GM23248 (cell line): Measurements from ENCODE around the gene S100A3. TPM values are rescaled to one million over a fixed set of nuclear protein-coding genes. Genes with fewer than 3 reads are reported as not detected.

Experiments used
- DNase-seq: peaks from one replicate; pipeline ENCODE4 v3.0.0-alpha.2; 2015
- H2AFZ ChIP-seq: fragments of 200-600 bp; sonication (generic); 2 replicates; pipeline ENCODE4 v1.6.1; 2016; ENCODE audit warnings: antibody characterized with exemption
- H3F3A ChIP-seq: fragments of 200-600 bp; sonication (generic); 2 replicates; pipeline ENCODE4 v1.6.1; 2016; ENCODE audit warnings: mild to moderate bottlenecking, antibody characterized with exemption, mixed run types; ENCODE audit not compliant: insufficient read depth
- H3K27ac ChIP-seq: fragments of 200-600 bp; sonication (generic); 2 replicates; pipeline ENCODE4 v1.5.1; 2016; ENCODE audit warnings: mild to moderate bottlenecking
- H3K27me3 ChIP-seq: fragments of 200-600 bp; sonication (generic); replicated peaks from 2 replicates; pipeline ENCODE4 v1.6.1; 2016; ENCODE audit warnings: mild to moderate bottlenecking; ENCODE audit not compliant: insufficient read depth
- H3K36me3 ChIP-seq: fragments of 200-600 bp; sonication (generic); 2 replicates; pipeline ENCODE4 v1.6.1; 2016; ENCODE audit warnings: low read depth, mild to moderate bottlenecking
- H3K4me1 ChIP-seq: fragments of 200-600 bp; sonication (generic); 2 replicates; pipeline ENCODE4 v1.6.1; 2016; ENCODE audit warnings: mild to moderate bottlenecking; ENCODE audit not compliant: insufficient read depth
- H3K4me2 ChIP-seq: fragments of 200-600 bp; sonication (generic); one replicate; pipeline ENCODE4 v1.6.1; 2016; ENCODE audit warnings: mild to moderate bottlenecking; ENCODE audit not compliant: unreplicated experiment
- H3K4me3 ChIP-seq: fragments of 200-600 bp; sonication (generic); 2 replicates; pipeline ENCODE4 v1.5.1; 2016; ENCODE audit warnings: mild to moderate bottlenecking
- H3K79me2 ChIP-seq: fragments of 200-600 bp; sonication (generic); 2 replicates; pipeline ENCODE4 v1.6.1; 2016; ENCODE audit warnings: mild to moderate bottlenecking; ENCODE audit not compliant: insufficient read depth
- H3K9ac ChIP-seq: fragments of 200-600 bp; sonication (generic); 2 replicates; pipeline ENCODE4 v1.6.1; 2016; ENCODE audit warnings: mild to moderate bottlenecking
- H3K9me2 ChIP-seq: fragments of 200-600 bp; sonication (generic); 2 replicates; pipeline ENCODE4 v1.6.1; 2016; ENCODE audit warnings: mixed run types, mild to moderate bottlenecking, moderate library complexity; ENCODE audit not compliant: insufficient read depth
- H3K9me3 ChIP-seq: fragments of 200-600 bp; sonication (generic); one replicate; pipeline ENCODE4 v1.6.1; 2017; ENCODE audit warnings: low read depth
- H4K20me1 ChIP-seq: fragments of 200-600 bp; sonication (generic); 2 replicates; pipeline ENCODE4 v1.6.0; 2016; ENCODE audit not compliant: insufficient read depth
- EZH2 ChIP-seq: fragments of 200-600 bp; sonication (generic); IDR thresholded peaks from 2 replicates; pipeline ENCODE4 v1.6.1; 2018; ENCODE audit warnings: antibody characterized with exemption, mild to moderate bottlenecking; ENCODE audit not compliant: insufficient read depth, poor library complexity, severe bottlenecking
- EZH2phosphoT487 ChIP-seq: fragments of 200-600 bp; sonication (generic); IDR thresholded peaks from 2 replicates; pipeline ENCODE4 v1.6.1; 2018; ENCODE audit warnings: antibody characterized with exemption, moderate library complexity, mild to moderate bottlenecking, low read depth; ENCODE audit not compliant: insufficient read depth
- WGBS, 2 experiments: methylation state at CpG; one replicate each; pipeline ENCODE4 v1.1.6; 2015 to 2017; ENCODE audit warnings: low lambda C conversion rate in 2 of 2, low coverage in 1 of 2; ENCODE audit errors: missing lambda C conversion rate in 2 of 2; 5-methylcytosine and 5-hydroxymethylcytosine counted together
- in situ Hi-C: fragments of 300-500 bp; cut with MboI; formaldehyde crosslinking; loops from 2 replicates; pipeline ENCODE4 v1.15.0; 2020
- polyA plus RNA-seq: library from polyadenylated mRNA; unstranded; fragments of >200 nt; fragmentation: Nextera tagmentation; extraction: Ambion mirVana; gene quantifications from 2 replicates; pipeline ENCODE4 v1.2.1, GENCODE V29; 2016
- total RNA-seq: library from RNA; depleted of rRNA; stranded (reverse); fragments of >200 nt; shearing (Covaris generic); gene quantifications from 2 replicates; pipeline ENCODE4 v1.2.3, GENCODE V29; 2014

The S100A3 gene
- total and polyA plus RNA-seq, 2 experiments from 2014 or later, result 2.2 to 7.5 TPM

GRCh38 chr1:153568367-153569099 is 19.5 kb upstream of the S100A3 start:
- no peaks in the 10 kb centered on the region for H3K79me2 ChIP-seq
- peak overlapping the region; percentile 100 for H3K27ac ChIP-seq
- H3K27me3 ChIP-seq, result no peaks in the 10 kb centered on the region
- DNase-seq, result peak; percentile 95
- WGBS, 2 experiments, result 8 to 9% methylated on average over 25 of the region's 25 CpGs
- H3F3A ChIP-seq, result peaks cover 34% of the 10 kb centered on the region
- H3K9me2 ChIP-seq, result no peaks in the 10 kb centered on the region
- in situ Hi-C loops, result no loop called here
- H2AFZ ChIP-seq, result peak overlapping the region; percentile 87
- TF ChIP-seq EZH2, result no peak
- no peak for TF ChIP-seq EZH2phosphoT487
- H3K4me3 ChIP-seq, result peak overlapping the region; percentile 41
- H3K4me1 ChIP-seq, result peaks cover 52% of the 10 kb centered on the region
- H3K4me2 ChIP-seq, result peak overlapping the region; percentile 55
- peak overlapping the region; percentile 92 for H3K9ac ChIP-seq
- H4K20me1 ChIP-seq, result no peaks in the 10 kb centered on the region
- H3K9me3 ChIP-seq, result no peaks in the 10 kb centered on the region
- H3K36me3 ChIP-seq, result no peaks in the 10 kb centered on the region

DNA sequence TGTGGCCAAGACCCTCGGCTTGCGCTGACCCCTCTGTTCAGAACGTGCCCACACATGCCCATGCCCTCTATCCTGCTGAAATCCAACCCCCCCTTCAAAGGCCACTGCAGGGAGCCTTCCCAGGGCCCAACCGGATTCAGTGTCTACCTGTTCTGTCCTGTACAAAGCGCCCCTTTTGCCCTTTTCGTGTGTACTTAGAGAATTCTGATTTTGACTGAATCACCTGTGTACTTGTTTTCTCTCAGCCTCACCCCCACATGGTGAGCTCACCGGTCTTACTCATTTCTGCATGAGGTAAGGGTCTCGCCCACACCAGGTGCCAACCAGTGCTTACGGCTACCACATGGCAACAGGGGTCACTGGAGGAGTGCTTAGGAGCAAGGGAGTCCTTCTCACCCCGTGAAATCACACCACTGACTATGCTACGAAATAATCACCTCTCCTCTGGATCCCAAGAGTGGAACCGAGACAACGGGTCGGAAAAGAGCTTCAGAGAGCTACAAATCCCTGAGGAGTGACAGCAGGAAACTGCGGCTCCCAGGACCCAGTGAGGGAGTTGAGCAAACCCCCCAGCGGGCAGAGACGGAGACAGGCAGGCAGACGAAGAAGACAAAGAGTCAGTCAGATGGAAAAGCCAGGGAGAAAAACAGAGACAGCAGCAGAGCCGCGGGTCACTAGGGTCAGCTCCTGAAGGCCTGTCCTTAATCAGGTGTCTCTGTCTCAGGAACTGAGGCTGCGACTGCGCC is 18.7 kb upstream of the S100A3 start:
- H3K36me3 ChIP-seq, result no peaks in the 10 kb centered on the region
- H3K79me2 ChIP-seq, result no peaks in the 10 kb centered on the region
- no peaks in the 10 kb centered on the region for H3K9me2 ChIP-seq
- peak overlapping the region; percentile 87 for H2AFZ ChIP-seq
- H3K4me2 ChIP-seq, result peak overlapping the region; percentile 55
- TF ChIP-seq EZH2phosphoT487, result no peak
- TF ChIP-seq EZH2, result no peak
- no peaks in the 10 kb centered on the region for H3K27me3 ChIP-seq
- peak; percentile 56 for DNase-seq
- in situ Hi-C loops, result no loop called here
- H3K9me3 ChIP-seq, result no peaks in the 10 kb centered on the region
- peak overlapping the region; percentile 100 for H3K27ac ChIP-seq
- peaks cover 26% of the 10 kb centered on the region for H3F3A ChIP-seq
- no peaks in the 10 kb centered on the region for H4K20me1 ChIP-seq
- 40 to 42% methylated on average over 22 of the region's 22 CpGs for WGBS, 2 experiments
- peaks cover 45% of the 10 kb centered on the region for H3K4me1 ChIP-seq
- H3K9ac ChIP-seq, result peak overlapping the region; percentile 92
- peak overlapping the region; percentile 41 for H3K4me3 ChIP-seq

- Histone ChIP-seq H3K27me3 (no peaks in the 10 kb centered on the region), H3K9me2 (no peaks in the 10 kb centered on the region), H3K9me3 (no peaks in the 10 kb centered on the region), H2AFZ (no peak overlapping the region), H3K27ac (peak overlapping the region; percentile 100), H3K4me2 (peak overlapping the region; percentile 66), H3K4me1 (peaks cover 38% of the 10 kb centered on the region), H3K9ac (peak overlapping the region; percentile 92), H3K36me3 (no peaks in the 10 kb centered on the region), H3F3A (peaks cover 20% of the 10 kb centered on the region), H4K20me1 (no peaks in the 10 kb centered on the region), H3K79me2 (no peaks in the 10 kb centered on the region), H3K4me3 (peak overlapping the region; percentile 50)
- peak; percentile 100 for DNase-seq
- 14% methylated on average over 16 of the region's 16 CpGs for WGBS, 2 experiments
- TF ChIP-seq EZH2phosphoT487, result no peak
- TF ChIP-seq EZH2, result no peak
- in situ Hi-C loops, result no loop called here
Observed at GRCh38 chr1:153566414-153567371, 17.6 kb upstream of the S100A3 start.
